C4-2B (cell line): ENCODE results near the gene LRRC28.

ENCODE experiments used
- CTCF ChIP-seq: fragments of 450-650 bp; conservative IDR thresholded peaks from 2 replicates; pipeline ENCODE4 v1.5.1; 2017; ENCODE audit warnings: mild to moderate bottlenecking
- ZFX ChIP-seq: fragments of 450-650 bp; IDR thresholded peaks from 2 replicates; pipeline ENCODE4 v1.6.1; 2017

- TF ChIP-seq CTCF (no peak; the same call in 1 of the 2 replicates), ZFX (no peak)
Observed at GRCh38 chr15:99409097-99409473, 157.8 kb downstream of the LRRC28 start.
